Islet of Langerhans (tissue), 1 donor: Measurements from ENCODE around the gene CADPS2.

ENCODE experiments used
- FAIRE-seq: peaks from one replicate; lab custom pipeline; 2011; peaks lifted over from hg19 to GRCh38; lab: Jason Lieb, UNC

CADPS2 gene

GRCh38 chr7:122521767-122522166 lies 364.5 kb downstream of the CADPS2 start:
- no peak for FAIRE-seq

- FAIRE-seq: no peak
Measured at GRCh38 chr7:122520971-122521555, 365.2 kb downstream of the CADPS2 start.

- FAIRE-seq: no peak
Measured at GRCh38 chr7:122518488-122518887, 367.8 kb downstream of the CADPS2 start.

- FAIRE-seq: no peak
Measured at GRCh38 chr7:122517576-122517975, 368.7 kb downstream of the CADPS2 start.

GRCh38 chr7:122515404-122515803 lies 370.9 kb downstream of the CADPS2 start:
- no peak for FAIRE-seq

GRCh38 chr7:122511268-122511667 lies 375.0 kb downstream of the CADPS2 start:
- no peak for FAIRE-seq

GRCh38 chr7:122507591-122507990 lies 378.7 kb downstream of the CADPS2 start:
- FAIRE-seq: no peak

- no peak for FAIRE-seq
Measured at GRCh38 chr7:122492007-122492406, 394.3 kb downstream of the CADPS2 start.

GRCh38 chr7:122488241-122488640 lies 398.0 kb downstream of the CADPS2 start:
- FAIRE-seq: no peak

- no peak for FAIRE-seq
Measured at GRCh38 chr7:122487131-122487530, 399.1 kb downstream of the CADPS2 start.

GRCh38 chr7:122485856-122486255 lies 400.4 kb downstream of the CADPS2 start:
- FAIRE-seq: no peak

GRCh38 chr7:122482212-122482611 lies 404.0 kb downstream of the CADPS2 start:
- no peak for FAIRE-seq

GRCh38 chr7:122470859-122471258 lies 415.4 kb downstream of the CADPS2 start:
- no peak for FAIRE-seq

- FAIRE-seq: no peak
Measured at GRCh38 chr7:122468945-122469344, 417.3 kb downstream of the CADPS2 start.

- no peak for FAIRE-seq
Measured at GRCh38 chr7:122467661-122468449, 418.4 kb downstream of the CADPS2 start.

- no peak for FAIRE-seq
Measured at GRCh38 chr7:122465296-122465695, 421.0 kb downstream of the CADPS2 start.

GRCh38 chr7:122463631-122464030 lies 422.6 kb downstream of the CADPS2 start:
- no peak for FAIRE-seq

GRCh38 chr7:122460936-122461335 lies 425.3 kb downstream of the CADPS2 start:
- FAIRE-seq: no peak

- FAIRE-seq: no peak
Measured at GRCh38 chr7:122457969-122458368, 428.3 kb downstream of the CADPS2 start.

GRCh38 chr7:122457325-122457724 lies 428.9 kb downstream of the CADPS2 start:
- no peak for FAIRE-seq

GRCh38 chr7:122454776-122455507 lies 431.3 kb downstream of the CADPS2 start:
- no peak for FAIRE-seq

GRCh38 chr7:122453432-122453831 lies 432.8 kb downstream of the CADPS2 start:
- FAIRE-seq: no peak

GRCh38 chr7:122448893-122449589 lies 437.2 kb downstream of the CADPS2 start:
- no peak for FAIRE-seq
